ENCODE results near the gene FAT2.

Gene FAT2

GRCh38 chr5:151630088-151630487 lies 39.0 kb upstream of the FAT2 start:
- no peak for TF ChIP-seq CTCF (IDR thresholded peaks at IDR 0.05; ENCODE audit: borderline replicate concordance, insufficient read depth, low read depth, low read length)
- H3K4me3 ChIP-seq (ENCODE audit: low read depth, low read length): no peak overlapping the region

GRCh38 chr5:151628112-151628823 lies 37.1 kb upstream of the FAT2 start:
- TF ChIP-seq CTCF (IDR thresholded peaks at IDR 0.05; ENCODE audit: borderline replicate concordance, insufficient read depth, low read depth, low read length): no peak
- no peak overlapping the region for H3K4me3 ChIP-seq (ENCODE audit: low read depth, low read length)

- no peak overlapping the region for H3K4me3 ChIP-seq (ENCODE audit: low read depth, low read length)
- TF ChIP-seq CTCF (IDR thresholded peaks at IDR 0.05; ENCODE audit: borderline replicate concordance, insufficient read depth, low read depth, low read length): no peak
Measured at GRCh38 chr5:151627650-151628049, 36.5 kb upstream of the FAT2 start.

GRCh38 chr5:151625285-151625684 lies 34.2 kb upstream of the FAT2 start:
- no peak for TF ChIP-seq CTCF (IDR thresholded peaks at IDR 0.05; ENCODE audit: borderline replicate concordance, insufficient read depth, low read depth, low read length)
- H3K4me3 ChIP-seq (ENCODE audit: low read depth, low read length): no peak overlapping the region

- no peak for TF ChIP-seq CTCF (IDR thresholded peaks at IDR 0.05; ENCODE audit: borderline replicate concordance, insufficient read depth, low read depth, low read length)
- no peak overlapping the region for H3K4me3 ChIP-seq (ENCODE audit: low read depth, low read length)
Measured at GRCh38 chr5:151624476-151624875, 33.3 kb upstream of the FAT2 start.

GRCh38 chr5:151622367-151623088 lies 31.4 kb upstream of the FAT2 start:
- no peak overlapping the region for H3K4me3 ChIP-seq (ENCODE audit: low read depth, low read length)
- TF ChIP-seq CTCF (IDR thresholded peaks at IDR 0.05; ENCODE audit: borderline replicate concordance, insufficient read depth, low read depth, low read length): no peak

GRCh38 chr5:151620461-151620840 lies 29.3 kb upstream of the FAT2 start:
- H3K4me3 ChIP-seq (ENCODE audit: low read depth, low read length): no peak overlapping the region
- TF ChIP-seq CTCF (IDR thresholded peaks at IDR 0.05; ENCODE audit: borderline replicate concordance, insufficient read depth, low read depth, low read length): no peak

Measured in GM12875 (cell line).